ENCODE results near the gene ATR. TPM values are rescaled to one million over a fixed set of nuclear protein-coding genes. Genes with fewer than 3 reads are reported as not detected.

ATR gene
- total RNA-seq, 1 donor = 37.6 TPM

DNA sequence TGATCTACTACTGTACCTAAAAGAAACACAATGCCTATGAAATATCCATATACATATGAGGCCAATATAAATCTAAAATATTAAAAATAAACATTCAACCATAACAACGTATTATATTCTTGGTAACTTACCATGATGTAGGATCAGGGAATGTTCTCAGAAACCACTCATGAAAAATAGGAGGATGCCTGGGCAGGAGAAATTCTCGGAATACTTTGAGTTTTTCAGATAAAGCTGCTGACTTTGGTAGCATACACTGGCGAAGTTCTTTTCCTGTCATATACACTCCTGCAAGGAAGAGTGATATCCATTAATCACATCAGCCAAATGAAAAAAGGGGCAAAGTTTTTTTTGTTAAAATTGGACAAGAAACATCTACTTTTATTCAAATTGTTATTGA, 119.4 kb downstream of the ATR start:
- no peak for DNase-seq (ENCODE audit: low read depth)
- TF ChIP-seq, protein P1, sequence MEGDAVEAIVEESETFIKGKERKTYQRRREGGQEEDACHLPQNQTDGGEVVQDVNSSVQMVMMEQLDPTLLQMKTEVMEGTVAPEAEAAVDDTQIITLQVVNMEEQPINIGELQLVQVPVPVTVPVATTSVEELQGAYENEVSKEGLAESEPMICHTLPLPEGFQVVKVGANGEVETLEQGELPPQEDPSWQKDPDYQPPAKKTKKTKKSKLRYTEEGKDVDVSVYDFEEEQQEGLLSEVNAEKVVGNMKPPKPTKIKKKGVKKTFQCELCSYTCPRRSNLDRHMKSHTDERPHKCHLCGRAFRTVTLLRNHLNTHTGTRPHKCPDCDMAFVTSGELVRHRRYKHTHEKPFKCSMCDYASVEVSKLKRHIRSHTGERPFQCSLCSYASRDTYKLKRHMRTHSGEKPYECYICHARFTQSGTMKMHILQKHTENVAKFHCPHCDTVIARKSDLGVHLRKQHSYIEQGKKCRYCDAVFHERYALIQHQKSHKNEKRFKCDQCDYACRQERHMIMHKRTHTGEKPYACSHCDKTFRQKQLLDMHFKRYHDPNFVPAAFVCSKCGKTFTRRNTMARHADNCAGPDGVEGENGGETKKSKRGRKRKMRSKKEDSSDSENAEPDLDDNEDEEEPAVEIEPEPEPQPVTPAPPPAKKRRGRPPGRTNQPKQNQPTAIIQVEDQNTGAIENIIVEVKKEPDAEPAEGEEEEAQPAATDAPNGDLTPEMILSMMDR (IDR thresholded peaks at IDR 0.05; ENCODE audit: insufficient read depth, low read length) = no peak
- no peak overlapping the region for H3K4me3 ChIP-seq (ENCODE audit: low read depth, low read length)

DNA sequence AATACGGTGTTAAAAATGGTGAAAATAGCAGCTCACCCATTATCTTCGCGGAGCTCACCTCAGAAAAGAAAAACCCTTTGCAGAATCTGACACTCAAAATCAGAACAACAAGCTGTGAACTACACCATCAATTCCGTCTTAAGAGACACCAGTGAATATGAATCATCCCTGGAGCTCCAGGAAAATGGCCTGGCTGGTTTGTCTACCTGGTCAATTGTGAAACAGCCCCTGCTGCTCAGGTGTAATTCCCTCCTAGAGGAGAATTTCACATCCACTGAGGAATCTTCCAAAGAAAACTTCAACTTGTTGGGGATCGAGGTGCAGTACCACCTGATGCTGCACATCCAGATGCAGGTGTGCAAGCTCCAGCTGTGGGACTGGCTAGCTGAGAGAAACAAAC, 127.7 kb downstream of the ATR start:
- TF ChIP-seq, protein P1 (IDR thresholded peaks at IDR 0.05; ENCODE audit: insufficient read depth, low read length) = no peak
- DNase-seq (ENCODE audit: low read depth) = no peak

GRCh38 chr3:142450189-142450588, 128.3 kb downstream of the ATR start:
- peak; percentile 8 for DNase-seq (ENCODE audit: low read depth)
- TF ChIP-seq, protein P1 (IDR thresholded peaks at IDR 0.05; ENCODE audit: insufficient read depth, low read length) = no peak
- no peak overlapping the region for H3K4me3 ChIP-seq (ENCODE audit: low read depth, low read length)

More for the DNA sequence above, 127.7 kb downstream of the ATR start:
- no peak overlapping the region for H3K4me3 ChIP-seq (ENCODE audit: low read depth, low read length)

DNA sequence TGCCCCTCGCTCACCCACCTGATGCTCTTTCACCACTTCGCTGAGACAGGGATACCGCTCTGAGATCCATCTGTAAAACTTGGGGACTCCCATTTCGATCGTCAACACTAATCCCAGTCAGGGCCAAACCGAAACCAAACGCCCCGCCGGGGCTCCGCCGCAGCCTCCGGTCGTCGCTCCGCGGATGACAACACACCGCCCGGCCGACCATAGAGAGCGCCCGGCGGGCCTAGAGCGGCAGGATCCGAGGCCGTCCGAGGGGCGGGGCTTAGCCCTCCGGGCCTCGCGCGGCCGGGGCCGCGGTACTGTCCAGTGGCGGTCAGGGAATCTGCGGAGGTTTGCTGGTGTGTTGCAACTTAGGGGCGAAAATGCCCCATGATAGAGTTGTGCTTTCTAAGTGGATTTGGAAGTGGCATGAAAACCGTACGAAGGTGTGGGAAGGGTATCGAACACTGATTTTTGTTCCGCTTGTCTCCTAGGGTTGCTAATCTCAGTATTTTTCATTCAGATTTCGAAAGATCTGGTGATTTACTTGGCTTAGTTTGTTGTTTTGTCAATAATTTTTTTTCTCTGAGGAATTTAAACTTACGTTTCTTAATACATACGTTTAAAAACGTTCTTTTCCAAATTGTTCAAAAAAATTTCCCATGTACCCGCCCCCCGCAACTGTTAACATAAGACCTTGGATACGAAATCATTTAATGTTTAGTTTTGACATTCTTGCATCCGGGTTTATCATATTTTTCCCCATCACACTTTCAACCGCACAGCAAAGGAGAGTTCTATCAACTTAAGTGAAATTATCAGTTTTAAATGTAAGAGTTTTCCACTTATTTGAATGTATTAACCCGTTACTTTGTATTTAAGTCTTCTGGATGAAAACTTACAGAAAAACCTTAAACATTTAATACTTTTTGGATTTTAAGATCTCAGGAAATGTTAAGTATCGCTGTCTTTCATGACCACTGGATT, 130.4 kb downstream of the ATR start, which contains the start of gene XRN1:
Gene XRN1 (minus strand): TSS at position 186 of the 972 bp plus-strand sequence. CDS start 93 bp downstream, at position 93.
- peak; percentile 93 for DNase-seq (ENCODE audit: low read depth)
- H3K4me3 ChIP-seq (ENCODE audit: low read depth, low read length) = peak within 1 kb of the TSS; percentile 99
- TF ChIP-seq, protein P1 (IDR thresholded peaks at IDR 0.05; ENCODE audit: insufficient read depth, low read length) = no peak

DNA sequence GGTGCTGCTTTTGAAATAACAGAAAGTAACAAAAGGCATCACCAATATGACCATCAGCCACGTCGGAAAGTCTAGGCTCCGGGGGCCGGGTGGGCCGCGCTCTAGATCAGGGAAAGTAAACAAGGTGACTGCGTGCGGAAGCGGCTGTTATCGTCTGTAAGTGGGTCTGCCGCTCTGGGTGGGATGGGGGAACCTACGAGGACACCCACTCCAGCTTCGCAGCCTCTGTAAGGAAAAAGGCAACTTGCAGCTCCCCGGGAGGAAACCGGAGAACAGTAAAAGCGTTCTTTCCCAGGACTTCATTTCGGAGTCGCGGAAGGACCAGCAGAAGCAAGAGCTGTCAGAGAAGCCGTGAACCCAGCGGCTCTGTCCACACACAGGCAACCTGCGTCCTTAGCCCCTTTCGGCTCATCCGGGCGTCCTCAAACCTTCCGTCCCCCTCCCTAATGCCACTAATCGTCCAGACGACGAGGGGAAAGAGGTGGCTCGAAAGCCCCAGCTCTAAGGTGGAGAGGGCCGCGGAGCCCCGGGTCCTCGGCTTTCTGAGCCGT, 131.2 kb downstream of the ATR start:
- peak overlapping the region; percentile 99 for H3K4me3 ChIP-seq (ENCODE audit: low read depth, low read length)
- TF ChIP-seq, protein P1 (IDR thresholded peaks at IDR 0.05; ENCODE audit: insufficient read depth, low read length) = no peak
- DNase-seq (ENCODE audit: low read depth) = peak; percentile 61

DNA sequence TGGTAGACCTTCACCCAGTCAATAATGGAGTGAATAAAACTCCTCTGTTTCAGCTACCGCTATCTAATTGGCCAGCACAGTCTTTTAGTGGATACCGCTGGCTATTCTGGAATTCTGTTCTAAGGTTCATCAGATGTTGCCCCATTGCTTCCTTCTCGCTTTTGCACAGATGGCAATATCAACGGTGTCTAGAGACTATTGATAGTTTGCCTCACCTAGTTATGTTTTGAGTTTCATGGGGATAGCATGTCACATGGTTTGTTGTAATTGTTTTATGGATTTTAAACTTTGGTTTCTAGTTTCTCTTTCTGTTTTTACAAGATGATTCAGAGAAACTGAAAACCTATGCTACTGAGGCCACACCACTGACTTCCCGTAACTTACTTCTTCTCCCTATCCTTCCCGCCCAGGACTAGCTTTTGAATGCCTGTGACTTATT, 132.7 kb downstream of the ATR start:
- peak overlapping the region; percentile 52 for H3K4me3 ChIP-seq (ENCODE audit: low read depth, low read length)
- TF ChIP-seq, protein P1 (IDR thresholded peaks at IDR 0.05; ENCODE audit: insufficient read depth, low read length) = no peak
- DNase-seq (ENCODE audit: low read depth) = peak; percentile 43
